Stimulated activated CD4-positive, alpha-beta T cell treated with anti-CD3 and anti-CD28 coated beads, Interleukin-1b, Interleukin-23, amount 100 ng/mL, for 48 hours (primary cell): ENCODE data around the gene MMP21.

Experiments
- DNase-seq: peaks from one replicate; pipeline ENCODE4 v3.0.0-alpha.2; 2020

MMP21 gene

DNA sequence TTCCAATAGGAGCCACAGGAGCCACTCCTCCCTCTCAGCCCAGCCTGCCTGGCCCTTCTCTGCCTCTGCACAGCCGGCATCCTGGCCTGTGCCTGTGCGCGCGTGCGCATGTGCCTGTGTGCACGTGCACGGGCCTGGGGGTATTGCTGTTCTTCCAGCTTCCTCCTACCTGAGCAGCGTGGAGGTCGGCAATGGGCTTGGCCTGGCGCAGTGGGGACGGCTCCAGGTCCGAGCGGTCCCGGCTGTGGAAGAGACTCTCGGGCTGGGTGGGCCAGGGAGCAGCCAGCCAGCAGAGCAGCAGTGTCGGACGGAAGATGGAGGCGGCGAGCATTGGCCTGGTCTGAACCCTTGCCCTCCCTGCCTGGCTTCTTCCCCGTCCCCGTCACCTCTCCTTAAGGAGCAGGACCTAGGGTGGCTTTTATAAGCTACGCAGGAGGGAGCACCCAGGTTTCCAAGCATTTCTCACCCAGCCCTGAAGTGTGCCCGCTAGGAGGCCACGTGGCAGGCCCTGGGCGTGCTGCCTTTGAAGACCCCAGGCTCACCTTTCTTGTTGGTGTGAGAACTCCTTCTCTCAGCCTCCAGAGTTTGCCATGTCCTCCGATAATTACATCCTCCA, at the start of gene MMP21:
MMP21 (minus strand) TSS at position 331 of the 616 bp plus-strand sequence; CDS start at position 331, 0 bp downstream.
- DNase-seq, result no peak

GRCh38 chr10:125824736-125825135, 49.1 kb upstream of the MMP21 start:
- no peak for DNase-seq

- DNase-seq, result no peak
Measured at GRCh38 chr10:125823663-125824251, 48.1 kb upstream of the MMP21 start.

- peak; percentile 91 for DNase-seq
Measured at GRCh38 chr10:125822878-125823662, 47.4 kb upstream of the MMP21 start, which contains the start of the genes BCCIP and UROS. Gene BCCIP (plus strand): TSS chr10:125823546. CDS start chr10:125823558, 12 bp downstream. Gene UROS (minus strand): TSS chr10:125823258. CDS start chr10:125816499, 6,759 bp downstream.

DNA sequence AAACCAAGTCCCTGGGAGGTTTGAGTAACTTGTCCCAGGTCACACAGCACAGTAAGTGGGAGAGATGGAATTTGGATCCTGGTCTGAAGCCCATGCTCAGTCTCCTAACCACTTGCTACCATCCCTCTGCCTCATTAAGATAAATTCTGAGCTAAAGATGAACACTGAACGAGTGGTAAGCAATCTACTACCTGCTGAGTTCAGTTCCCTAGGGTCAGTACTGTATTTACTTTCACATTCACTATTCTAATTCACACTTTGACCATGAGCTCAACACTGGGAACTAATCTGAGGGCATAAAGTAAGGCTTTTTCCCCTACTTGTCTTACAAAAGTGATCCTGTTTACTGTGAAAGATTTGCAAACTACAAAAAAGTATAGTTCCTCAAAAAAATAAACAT, 45.1 kb upstream of the MMP21 start:
- DNase-seq, result no peak

GRCh38 chr10:125817337-125817946, 41.8 kb upstream of the MMP21 start:
- DNase-seq, result no peak

- DNase-seq, result no peak
Measured at GRCh38 chr10:125816548-125816947, 40.9 kb upstream of the MMP21 start.

DNA sequence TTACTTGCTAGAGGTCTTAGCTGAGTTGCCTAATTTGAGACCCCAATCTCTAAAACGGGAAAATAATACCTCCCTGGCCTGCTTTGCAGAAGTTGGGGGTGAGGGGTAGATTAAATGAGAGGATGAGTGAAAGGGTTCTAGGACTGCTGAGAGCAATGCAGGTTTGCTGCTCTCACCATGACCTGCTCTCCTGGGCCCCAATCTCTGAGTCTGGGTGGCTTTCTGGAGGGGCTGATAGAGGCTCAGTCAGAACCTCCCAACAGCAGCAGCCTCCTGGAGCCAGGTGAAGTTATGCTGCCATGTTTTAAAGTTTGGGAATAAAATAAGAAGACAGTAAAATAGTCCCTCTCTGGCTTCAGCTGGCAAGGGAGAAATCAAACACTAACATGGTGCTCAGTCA, 40.1 kb upstream of the MMP21 start:
- DNase-seq, result no peak

- no peak for DNase-seq
Measured at GRCh38 chr10:125812128-125812750, 36.6 kb upstream of the MMP21 start.

GRCh38 chr10:125811251-125811650, 35.6 kb upstream of the MMP21 start:
- no peak for DNase-seq

GRCh38 chr10:125808047-125808446, 32.4 kb upstream of the MMP21 start:
- no peak for DNase-seq

DNA sequence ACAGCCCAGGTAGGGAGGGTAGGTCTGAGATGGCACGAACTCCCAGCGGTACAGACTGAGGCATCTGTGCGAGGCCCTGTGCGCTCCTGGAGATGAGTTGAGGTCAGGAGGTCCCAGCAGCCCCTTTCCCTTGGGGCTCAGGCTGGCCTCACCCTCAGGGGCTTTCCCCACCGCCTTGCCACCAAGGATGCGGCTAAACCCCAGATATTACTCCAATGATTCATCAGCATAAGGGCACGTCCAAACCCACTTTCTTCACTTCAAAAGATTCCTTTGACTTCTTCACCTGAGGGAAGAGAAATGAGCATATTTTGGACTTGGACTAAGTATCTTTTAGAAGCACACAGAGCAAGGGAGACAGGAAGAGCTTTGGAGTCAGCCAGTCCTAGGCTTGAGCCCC, 27.1 kb upstream of the MMP21 start:
- DNase-seq, result no peak

GRCh38 chr10:125802131-125802530, 26.5 kb upstream of the MMP21 start:
- DNase-seq, result no peak

GRCh38 chr10:125801574-125801973, 26.0 kb upstream of the MMP21 start:
- no peak for DNase-seq

- DNase-seq, result no peak
Measured at GRCh38 chr10:125799451-125800182, 24.0 kb upstream of the MMP21 start.

GRCh38 chr10:125797994-125798662, 22.5 kb upstream of the MMP21 start:
- no peak for DNase-seq

GRCh38 chr10:125797424-125797823, 21.8 kb upstream of the MMP21 start:
- no peak for DNase-seq

DNA sequence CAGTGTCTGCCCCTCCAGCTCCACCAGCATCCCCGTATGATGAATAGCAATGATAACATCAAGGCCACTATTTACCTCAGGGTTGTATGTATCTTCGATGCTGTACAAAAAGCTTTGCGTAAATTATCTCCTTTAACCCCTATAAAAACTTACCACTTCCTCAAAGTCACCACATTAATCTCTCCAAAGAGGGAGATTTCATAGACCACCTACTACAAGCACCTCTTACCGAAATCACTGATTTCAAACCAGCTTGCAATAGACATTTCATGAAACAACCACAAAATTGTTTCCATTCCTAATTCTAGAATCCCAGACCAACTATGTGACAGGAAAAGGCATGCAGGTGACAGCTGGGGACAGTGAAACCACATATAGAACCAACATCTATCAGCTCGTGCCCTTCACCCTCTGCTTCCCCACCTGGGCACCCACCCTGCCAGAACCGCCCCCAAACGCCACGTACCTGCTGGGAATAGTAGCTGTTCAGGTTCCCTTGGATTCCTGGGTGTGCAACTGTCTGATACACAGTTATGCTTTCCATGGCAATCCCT, 20.1 kb upstream of the MMP21 start:
- DNase-seq, result no peak

DNA sequence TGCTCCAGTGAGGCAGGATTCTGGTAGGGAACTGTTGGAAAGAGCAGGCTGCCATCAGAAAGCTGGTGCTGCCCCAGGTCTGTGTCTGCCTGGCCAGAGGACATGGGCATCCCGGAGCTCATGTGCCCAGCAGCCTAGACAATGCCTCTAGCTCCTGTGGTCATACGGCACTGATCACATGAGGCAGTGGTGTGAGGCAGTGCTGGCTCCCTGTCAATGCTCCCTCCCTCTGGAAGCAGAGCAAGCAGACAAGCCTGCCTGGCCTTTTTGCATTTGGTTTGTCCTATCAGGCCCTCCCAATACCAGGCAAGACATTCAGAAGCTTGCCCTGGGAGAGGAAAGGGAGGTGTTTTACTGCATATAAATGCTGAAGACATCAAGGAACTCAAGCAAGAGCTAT, 19.5 kb upstream of the MMP21 start:
- no peak for DNase-seq

- DNase-seq, result no peak
Measured at GRCh38 chr10:125792342-125793300, 17.0 kb upstream of the MMP21 start.
